SK-N-SH treated with all-trans-retinoic acid at 6 μM for 48 hours (cell line): ENCODE measurements around the gene INPP5E.

Experiments used
- ATAC-seq: fragments of 200-7000 bp; cut with Tn5 transposase; 3 replicates; pipeline ENCODE4 v1.9.1; 2020; ENCODE audit warnings: mild to moderate bottlenecking, moderate library complexity
- ARNTL ChIP-seq: fragments of 450-650 bp; formaldehyde crosslinking; IDR thresholded peaks from 2 replicates; pipeline ENCODE4 v1.5.0; 2020; ENCODE audit warnings: low read depth, mild to moderate bottlenecking, moderate library complexity, borderline replicate concordance
- BACH2 ChIP-seq: fragments of 250-450 bp; sonication (Bioruptor Pico); IDR thresholded peaks from 2 replicates; pipeline ENCODE4 v1.9.0; 2021; ENCODE audit warnings: mild to moderate bottlenecking, borderline replicate concordance
- CREB5 ChIP-seq: fragments of 250-450 bp; sonication (Bioruptor Pico); IDR thresholded peaks from 2 replicates; pipeline ENCODE4 v1.5.1; 2020; ENCODE audit warnings: low read depth, mild to moderate bottlenecking, moderate library complexity
- CSRNP3 ChIP-seq: fragments of 250-450 bp; sonication (Bioruptor Pico); IDR thresholded peaks from 2 replicates; pipeline ENCODE4 v1.5.1; 2021; ENCODE audit warnings: mild to moderate bottlenecking, moderate library complexity
- ESRRG ChIP-seq: fragments of 250-450 bp; sonication (Bioruptor Pico); IDR thresholded peaks from 2 replicates; pipeline ENCODE4 v1.6.1; 2021; ENCODE audit warnings: mild to moderate bottlenecking
- GLIS3 ChIP-seq: fragments of 250-450 bp; sonication (Bioruptor Pico); IDR thresholded peaks from 2 replicates; pipeline ENCODE4 v1.5.0; 2020; ENCODE audit warnings: mild to moderate bottlenecking, moderate library complexity
- ISL1 ChIP-seq: fragments of 250-450 bp; sonication (Bioruptor Pico); IDR thresholded peaks from 2 replicates; pipeline ENCODE4 v2.1.2; 2022; ENCODE audit warnings: mild to moderate bottlenecking, moderate library complexity
- OSR1 ChIP-seq: fragments of 250-450 bp; sonication (Bioruptor Pico); IDR thresholded peaks from 2 replicates; pipeline ENCODE4 v1.8.0; 2022; ENCODE audit warnings: moderate library complexity, mild to moderate bottlenecking, inconsistent platforms
- PATZ1 ChIP-seq: fragments of 250-450 bp; sonication (Bioruptor Pico); IDR thresholded peaks from 2 replicates; pipeline ENCODE4 v1.8.0; 2020; ENCODE audit warnings: mild to moderate bottlenecking, moderate library complexity, borderline replicate concordance
- POU6F1 ChIP-seq: fragments of 250-450 bp; sonication (Bioruptor Pico); IDR thresholded peaks from 2 replicates; pipeline ENCODE4 v1.8.0; 2021; ENCODE audit warnings: low read depth, mild to moderate bottlenecking, moderate library complexity, borderline replicate concordance
- PPARA ChIP-seq: fragments of 250-450 bp; sonication (Bioruptor Pico); IDR thresholded peaks from 2 replicates; pipeline ENCODE4 v1.5.0; 2020; ENCODE audit warnings: mild to moderate bottlenecking, borderline replicate concordance
- SNAI2 ChIP-seq: fragments of 250-450 bp; sonication (Bioruptor Pico); IDR thresholded peaks from 2 replicates; pipeline ENCODE4 v1.5.0; 2020; ENCODE audit warnings: mild to moderate bottlenecking, moderate library complexity
- TOX ChIP-seq: fragments of 250-450 bp; sonication (Bioruptor Pico); IDR thresholded peaks from 2 replicates; pipeline ENCODE4 v1.8.0; 2021; ENCODE audit warnings: mild to moderate bottlenecking, moderate library complexity, borderline replicate concordance
- TSHZ2 ChIP-seq: fragments of 250-450 bp; sonication (Bioruptor Pico); IDR thresholded peaks from 2 replicates; pipeline ENCODE4 v1.5.0; 2020; ENCODE audit warnings: mild to moderate bottlenecking, moderate library complexity
- ZC3H10 ChIP-seq: fragments of 250-450 bp; sonication (Bioruptor Pico); IDR thresholded peaks from 2 replicates; pipeline ENCODE4 v1.5.1; 2021; ENCODE audit warnings: mild to moderate bottlenecking, moderate library complexity
- ZFP3 ChIP-seq: fragments of 250-450 bp; sonication (Bioruptor Pico); IDR thresholded peaks from 2 replicates; pipeline ENCODE4 v1.5.0; 2020; ENCODE audit warnings: mild to moderate bottlenecking, moderate library complexity
- ZFP30 ChIP-seq: fragments of 450-650 bp; formaldehyde crosslinking; IDR thresholded peaks from 2 replicates; pipeline ENCODE4 v1.5.0; 2022; ENCODE audit warnings: mild to moderate bottlenecking, moderate library complexity
- ZNF565 ChIP-seq: fragments of 450-650 bp; formaldehyde crosslinking; conservative IDR thresholded peaks from 2 replicates; pipeline ENCODE4 v1.5.0; 2020; ENCODE audit warnings: low read depth, mild to moderate bottlenecking, moderate library complexity
- ZNF70 ChIP-seq: fragments of 450-650 bp; formaldehyde crosslinking; IDR thresholded peaks from 2 replicates; pipeline ENCODE4 v1.5.0; 2020; ENCODE audit warnings: mild to moderate bottlenecking, moderate library complexity

The INPP5E gene

GRCh38 chr9:136395020-136395340 is 44.7 kb downstream of the INPP5E start:
- no peak for ATAC-seq
- TF ChIP-seq TOX (CRISPR knock-in tag) (no peak), ZNF565 (no peak), PPARA (no peak), CREB5 (CRISPR knock-in tag) (no peak), ZFP30 (CRISPR knock-in tag) (no peak), OSR1 (CRISPR knock-in tag) (no peak), ISL1 (CRISPR knock-in tag) (no peak), POU6F1 (CRISPR knock-in tag) (no peak), ARNTL (CRISPR knock-in tag) (no peak), BACH2 (no peak)

- no peak for TF ChIP-seq ISL1 (CRISPR knock-in tag)
- no peak for ATAC-seq
Observed at GRCh38 chr9:136394312-136395019, 45.2 kb downstream of the INPP5E start.

- no peak for TF ChIP-seq ZFP30 (CRISPR knock-in tag)
- no peak for TF ChIP-seq PPARA
- TF ChIP-seq ESRRG (CRISPR knock-in tag) = no peak
- no peak for TF ChIP-seq ZFP3
- no peak for TF ChIP-seq CSRNP3 (CRISPR knock-in tag)
- TF ChIP-seq ZNF70 (CRISPR knock-in tag) = no peak
- no peak for TF ChIP-seq ZC3H10
- no peak for TF ChIP-seq SNAI2 (CRISPR knock-in tag)
- TF ChIP-seq ZNF565 = no peak
- no peak for TF ChIP-seq GLIS3 (CRISPR knock-in tag)
- TF ChIP-seq CREB5 (CRISPR knock-in tag) = no peak
- no peak for TF ChIP-seq BACH2
- TF ChIP-seq TSHZ2 (CRISPR knock-in tag) = no peak
- TF ChIP-seq PATZ1 (CRISPR knock-in tag) = no peak
- TF ChIP-seq ISL1 (CRISPR knock-in tag) = no peak
- TF ChIP-seq ARNTL (CRISPR knock-in tag) = no peak
- no peak for TF ChIP-seq TOX (CRISPR knock-in tag)
- ATAC-seq = no peak; the same call in 2 of the 3 replicates
Observed at GRCh38 chr9:136393531-136393930, 46.1 kb downstream of the INPP5E start.
